GM12892 (cell line): ENCODE results near the gene VWF.

ENCODE experiments used
- POLR2A ChIP-seq: IDR thresholded peaks from 2 replicates; pipeline ENCODE4 v1.6.1; 2011; ENCODE audit warnings: low read depth, low read length, control low read depth
- POLR2AphosphoS5 ChIP-seq: IDR thresholded peaks from 2 replicates; pipeline ENCODE4 v1.6.1; 2011; ENCODE audit warnings: low read depth, low read length, control low read depth
- TAF1 ChIP-seq: IDR thresholded peaks from 2 replicates; pipeline ENCODE4 v1.6.1; 2011; ENCODE audit warnings: low read depth, mild to moderate bottlenecking, control low read depth, low read length, borderline replicate concordance

GRCh38 chr12:6041891-6042290, 82.6 kb downstream of the VWF start:
- TF ChIP-seq POLR2A (no peak), POLR2AphosphoS5 (no peak), TAF1 (no peak)
